Thyroid gland (tissue), 4 donors: ENCODE measurements around the gene SEMA3A.

ENCODE experiments used
- POLR2A ChIP-seq, 2 donors: fragments of 450-650 bp; IDR thresholded peaks; one replicate each; pipeline ENCODE4 v1.6.1; 2017; ENCODE audit warnings: antibody characterized with exemption in 2 of 2, mild to moderate bottlenecking in 2 of 2, moderate library complexity in 1 of 2
- TF ChIP-seq, protein P1 (sequence below), 6 experiments: fragments of 200-600 bp in 3 of 6; fragments of 450-650 bp in 3 of 6; sonication (generic) in 3 of 6; IDR thresholded peaks; one replicate each; pipeline ENCODE4 v1.5.1; 2016 to 2019; ENCODE audit warnings: antibody characterized with exemption in 6 of 6, mild to moderate bottlenecking in 2 of 6, inconsistent platforms in 1 of 6, moderate library complexity in 1 of 6

DNA sequence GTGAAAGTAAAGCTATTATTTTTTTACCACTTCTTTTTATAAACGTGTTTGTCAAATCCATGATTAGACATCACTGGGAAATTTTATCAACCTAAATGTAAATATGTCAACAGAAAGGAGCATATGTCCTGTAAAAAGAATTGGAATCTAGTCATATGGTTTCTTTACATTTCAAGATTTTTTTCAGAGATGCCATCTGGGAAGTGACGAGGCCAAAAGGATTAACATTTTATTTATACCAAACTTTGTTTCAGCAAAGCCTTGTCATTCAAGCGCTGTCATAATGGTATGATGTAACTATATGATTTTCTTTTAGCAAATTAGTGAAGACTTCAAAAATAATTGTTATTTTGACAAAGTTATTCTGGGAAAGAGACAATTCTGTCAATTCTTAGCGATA is 117.3 kb downstream of the SEMA3A start:
- TF ChIP-seq, protein P1, sequence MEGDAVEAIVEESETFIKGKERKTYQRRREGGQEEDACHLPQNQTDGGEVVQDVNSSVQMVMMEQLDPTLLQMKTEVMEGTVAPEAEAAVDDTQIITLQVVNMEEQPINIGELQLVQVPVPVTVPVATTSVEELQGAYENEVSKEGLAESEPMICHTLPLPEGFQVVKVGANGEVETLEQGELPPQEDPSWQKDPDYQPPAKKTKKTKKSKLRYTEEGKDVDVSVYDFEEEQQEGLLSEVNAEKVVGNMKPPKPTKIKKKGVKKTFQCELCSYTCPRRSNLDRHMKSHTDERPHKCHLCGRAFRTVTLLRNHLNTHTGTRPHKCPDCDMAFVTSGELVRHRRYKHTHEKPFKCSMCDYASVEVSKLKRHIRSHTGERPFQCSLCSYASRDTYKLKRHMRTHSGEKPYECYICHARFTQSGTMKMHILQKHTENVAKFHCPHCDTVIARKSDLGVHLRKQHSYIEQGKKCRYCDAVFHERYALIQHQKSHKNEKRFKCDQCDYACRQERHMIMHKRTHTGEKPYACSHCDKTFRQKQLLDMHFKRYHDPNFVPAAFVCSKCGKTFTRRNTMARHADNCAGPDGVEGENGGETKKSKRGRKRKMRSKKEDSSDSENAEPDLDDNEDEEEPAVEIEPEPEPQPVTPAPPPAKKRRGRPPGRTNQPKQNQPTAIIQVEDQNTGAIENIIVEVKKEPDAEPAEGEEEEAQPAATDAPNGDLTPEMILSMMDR (IDR thresholded peaks at IDR 0.05), result no peak
- no peak for TF ChIP-seq POLR2A (IDR thresholded peaks at IDR 0.05)
